CD4-positive, alpha-beta T cell (primary cell): ENCODE measurements around the gene FAM111B. TPM values are rescaled to one million over a fixed set of nuclear protein-coding genes. Genes with fewer than 3 reads are reported as not detected.

Source experiments
- ATAC-seq: fragments of 200-7000 bp; cut with Tn5 transposase; one replicate; pipeline ENCODE4 v1.10.0; 2022; ENCODE audit warnings: mild to moderate bottlenecking; ENCODE audit not compliant: poor library complexity
- CTCF ChIA-PET: fragments of 350-600 bp; sonication (Branson Sonifier 250); formaldehyde crosslinking; loops from one replicate; lab custom pipeline; 2021; ENCODE audit warnings: antibody characterized with exemption, inconsistent platforms; lab: Charles Lee
- POLR2A ChIA-PET: fragments of 350-600 bp; sonication (Branson Sonifier 250); formaldehyde crosslinking; loops from one replicate; lab custom pipeline; 2021; ENCODE audit warnings: antibody characterized with exemption, inconsistent platforms; lab: Charles Lee
- DNase-seq, 14 experiments: peaks; one replicate each; pipeline ENCODE4 v3.0.0-alpha.2; 2013 to 2020; ENCODE audit warnings: mixed read lengths in 2 of 14
- H3K27ac ChIP-seq, 2 donors: one replicate each; pipeline versions ENCODE4 v1.5.1 to v1.7.0; 2013; ENCODE audit warnings: low read length in 2 of 2, low read depth in 1 of 2, mild to moderate bottlenecking in 1 of 2
- H3K27me3 ChIP-seq, 2 experiments: 1 replicate in 1 of 2; 2 replicates in 1 of 2; pipeline versions ENCODE4 v1.6.1 to v1.7.0; 2013; ENCODE audit warnings: low read length in 2 of 2, control low read depth in 1 of 2, mild to moderate bottlenecking in 1 of 2, moderate library complexity in 1 of 2; ENCODE audit not compliant: insufficient read depth in 2 of 2, control insufficient read depth in 1 of 2
- H3K36me3 ChIP-seq: one replicate; pipeline ENCODE4 v1.6.1; 2013; ENCODE audit warnings: low read length, control low read depth; ENCODE audit not compliant: insufficient read depth
- H3K4me1 ChIP-seq: one replicate; pipeline ENCODE4 v1.6.1; 2013; ENCODE audit warnings: low read length, control low read depth; ENCODE audit not compliant: insufficient read depth
- H3K4me3 ChIP-seq: one replicate; pipeline ENCODE4 v1.5.1; 2013; ENCODE audit warnings: mild to moderate bottlenecking, low read length, moderate library complexity
- H3K9me3 ChIP-seq, 2 experiments: 1 replicate in 1 of 2; 2 replicates in 1 of 2; pipeline versions ENCODE4 v1.6.1 to v1.7.0; 2013; ENCODE audit warnings: low read length in 2 of 2, mild to moderate bottlenecking in 2 of 2, control low read depth in 1 of 2, moderate library complexity in 1 of 2; ENCODE audit not compliant: control insufficient read depth in 1 of 2, insufficient read depth in 1 of 2
- H3K27ac Mint-ChIP-seq: one replicate; pipeline ENCODE4 v1.8.0; 2020; ENCODE audit warnings: mixed read lengths
- H3K27me3 Mint-ChIP-seq: one replicate; pipeline ENCODE4 v1.8.0; 2021; ENCODE audit warnings: mixed read lengths
- H3K36me3 Mint-ChIP-seq: one replicate; pipeline ENCODE4 v1.8.0; 2021; ENCODE audit warnings: low read depth, mixed read lengths
- H3K4me1 Mint-ChIP-seq: one replicate; pipeline ENCODE4 v1.8.0; 2021; ENCODE audit warnings: low read depth, mixed read lengths
- H3K4me3 Mint-ChIP-seq: one replicate; pipeline ENCODE4 v1.8.0; 2020; ENCODE audit warnings: mild to moderate bottlenecking, mixed read lengths
- H3K9me3 Mint-ChIP-seq: one replicate; pipeline ENCODE4 v1.8.0; 2020; ENCODE audit warnings: mixed read lengths
- intact Hi-C, 2 experiments: fragments of 100-400 bp; cut with DNase I in 1 of 2; cut with micrococcal nuclease in 1 of 2; formaldehyde crosslinking; loops; one replicate each; pipeline versions ENCODE4 v1.15.1 to v1.9.0; 2023 to 2025; cut with DNase I, micrococcal nuclease
- total RNA-seq, 174 experiments: library from RNA in 2 of 174; stranded (reverse) in 2 of 174; gene quantifications; one replicate each; pipeline ENCODE4 v1.2.3 and lab custom pipeline; 2021 to 2026
- TF ChIP-seq, protein P1 (sequence below): fragments of 200-600 bp; IDR thresholded peaks from one replicate; pipeline ENCODE4 v1.8.0; 2022; ENCODE audit warnings: antibody characterized with exemption, mild to moderate bottlenecking

Gene FAM111B
- total RNA-seq, 2 experiments from 2014 or later = 0.82 to 1.2 TPM

- Mint-ChIP-seq H3K9me3 (no peaks in the 10 kb centered on the region), H3K4me3 (peak overlapping the region; percentile 47), H3K4me1 (peaks cover 35% of the 10 kb centered on the region), H3K27me3 (no peaks in the 10 kb centered on the region), H3K36me3 (peaks cover 47% of the 10 kb centered on the region), H3K27ac (peak overlapping the region; percentile 72)
- CTCF ChIA-PET = interaction anchor here (0.7 to 3.0 kb wide), 3 partner anchors 9 to 94 kb away, joined by 3 to 11 read pairs (median 3); partner anchors contain the start of genes DTX4 and FAM111A
- Histone ChIP-seq H3K4me3 (no peak overlapping the region), H3K27me3 (no peaks in the 10 kb centered on the region), H3K4me1 (peaks cover 3% of the 10 kb centered on the region), H3K27ac (no peak overlapping the region), H3K9me3 (no peaks in the 10 kb centered on the region), H3K36me3 (peaks cover 27% of the 10 kb centered on the region)
- DNase-seq (no peak), ATAC-seq (no peak)
- intact Hi-C loops = no loop called here
- POLR2A ChIA-PET = interaction anchor here (2.4 kb wide), 1 partner anchor 10 kb away, joined by 6 read pairs; the partner anchor contains the start of gene FAM111A
- TF ChIP-seq, protein P1, sequence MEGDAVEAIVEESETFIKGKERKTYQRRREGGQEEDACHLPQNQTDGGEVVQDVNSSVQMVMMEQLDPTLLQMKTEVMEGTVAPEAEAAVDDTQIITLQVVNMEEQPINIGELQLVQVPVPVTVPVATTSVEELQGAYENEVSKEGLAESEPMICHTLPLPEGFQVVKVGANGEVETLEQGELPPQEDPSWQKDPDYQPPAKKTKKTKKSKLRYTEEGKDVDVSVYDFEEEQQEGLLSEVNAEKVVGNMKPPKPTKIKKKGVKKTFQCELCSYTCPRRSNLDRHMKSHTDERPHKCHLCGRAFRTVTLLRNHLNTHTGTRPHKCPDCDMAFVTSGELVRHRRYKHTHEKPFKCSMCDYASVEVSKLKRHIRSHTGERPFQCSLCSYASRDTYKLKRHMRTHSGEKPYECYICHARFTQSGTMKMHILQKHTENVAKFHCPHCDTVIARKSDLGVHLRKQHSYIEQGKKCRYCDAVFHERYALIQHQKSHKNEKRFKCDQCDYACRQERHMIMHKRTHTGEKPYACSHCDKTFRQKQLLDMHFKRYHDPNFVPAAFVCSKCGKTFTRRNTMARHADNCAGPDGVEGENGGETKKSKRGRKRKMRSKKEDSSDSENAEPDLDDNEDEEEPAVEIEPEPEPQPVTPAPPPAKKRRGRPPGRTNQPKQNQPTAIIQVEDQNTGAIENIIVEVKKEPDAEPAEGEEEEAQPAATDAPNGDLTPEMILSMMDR = no peak
Measured at GRCh38 chr11:59151761-59152160, 44.7 kb downstream of the FAM111B start.

- DNase-seq = peak in 1 of 14 experiments; percentile 36
Measured at GRCh38 chr11:59152312-59152951, 45.4 kb downstream of the FAM111B start.

DNA sequence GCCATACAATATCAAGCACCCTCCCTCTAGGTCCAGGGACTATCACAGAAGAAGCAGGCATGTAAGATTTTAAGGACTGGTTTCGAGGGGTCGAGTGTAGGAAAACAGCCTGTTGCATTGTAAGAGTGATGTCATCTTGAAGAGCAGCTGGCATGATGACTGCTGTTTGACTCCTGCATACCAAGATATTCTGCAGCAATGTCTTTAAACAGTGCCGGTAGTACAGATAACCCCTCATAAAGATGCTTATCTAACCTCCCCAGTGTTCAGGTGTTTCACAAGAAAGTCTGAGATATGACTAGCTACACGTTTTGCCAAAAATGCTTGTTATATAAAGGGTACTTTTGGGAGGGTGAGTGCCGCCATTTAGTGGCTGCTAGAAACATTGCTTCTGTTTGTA is 47.6 kb downstream of the FAM111B start:
- H3K9me3 ChIP-seq = no peaks in the 10 kb centered on the region
- ChIA-PET CTCF (interaction anchor here (1.3 to 5.3 kb wide), 3 partner anchors 11 to 101 kb away, joined by 3 to 87 read pairs (median 5); partner anchors contain the start of gene FAM111A), POLR2A (interaction anchor here (0.9 kb wide), 1 partner anchor 13 kb away, joined by 3 read pairs; the partner anchor contains the start of gene FAM111A)
- no peak overlapping the region for H3K27ac Mint-ChIP-seq
- TF ChIP-seq, protein P1 = no peak
- H3K27me3 ChIP-seq = no peaks in the 10 kb centered on the region
- H3K9me3 Mint-ChIP-seq = no peaks in the 10 kb centered on the region
- intact Hi-C loops = loop anchor here (5.0 kb wide), 2 partner anchors 197 to 502 kb away; no protein-coding TSS in a partner anchor
- peaks cover 8% of the 10 kb centered on the region for H3K36me3 ChIP-seq
- no peak overlapping the region for H3K4me3 Mint-ChIP-seq
- H3K36me3 Mint-ChIP-seq = peaks cover 20% of the 10 kb centered on the region
- peaks cover 28% of the 10 kb centered on the region for H3K4me1 Mint-ChIP-seq
- no peak overlapping the region for H3K27ac ChIP-seq
- no peaks in the 10 kb centered on the region for H3K27me3 Mint-ChIP-seq
- peaks cover 3% of the 10 kb centered on the region for H3K4me1 ChIP-seq
- DNase-seq (no peak), ATAC-seq (no peak)
- no peak overlapping the region for H3K4me3 ChIP-seq

More at GRCh38 chr11:59152312-59152951, 45.4 kb downstream of the FAM111B start:
- peaks cover 3% of the 10 kb centered on the region for H3K4me1 ChIP-seq
- no peaks in the 10 kb centered on the region for H3K9me3 Mint-ChIP-seq
- H3K4me3 ChIP-seq = peak overlapping the region; percentile 31
- no peaks in the 10 kb centered on the region for H3K9me3 ChIP-seq
- ChIA-PET CTCF (interaction anchor here (1.0 to 3.0 kb wide), 2 partner anchors 10 to 19 kb away, joined by 3 to 11 read pairs; partner anchors contain the start of genes DTX4 and FAM111A), POLR2A (interaction anchor here (2.4 kb wide), 1 partner anchor 10 kb away, joined by 6 read pairs; the partner anchor contains the start of gene FAM111A)
- H3K27ac ChIP-seq = no peak overlapping the region
- peaks cover 35% of the 10 kb centered on the region for H3K4me1 Mint-ChIP-seq
- TF ChIP-seq, protein P1 = no peak
- intact Hi-C loops = no loop called here
- H3K27ac Mint-ChIP-seq = peak overlapping the region; percentile 72
- peak overlapping the region; percentile 72 for H3K4me3 Mint-ChIP-seq
- H3K27me3 ChIP-seq = no peaks in the 10 kb centered on the region
- peaks cover 21% of the 10 kb centered on the region for H3K36me3 ChIP-seq
- H3K27me3 Mint-ChIP-seq = no peaks in the 10 kb centered on the region
- ATAC-seq = no peak
- H3K36me3 Mint-ChIP-seq = peaks cover 40% of the 10 kb centered on the region
